Measurements from ENCODE around the gene NDUFA5. TPM values are rescaled to one million over a fixed set of nuclear protein-coding genes. Genes with fewer than 3 reads are reported as not detected.
A peak's percentile ranks its signal among the peaks of the same experiment; 100 is the strongest.

Gene NDUFA5
- total RNA-seq, 1 donor from 2014 or later = 30.1 TPM

GRCh38 chr7:123498031-123498430 lies 59.6 kb downstream of the NDUFA5 start:
- no peak for DNase-seq (ENCODE audit: low read depth)
- H3K4me3 ChIP-seq (ENCODE audit: low read depth, low read length) = no peak overlapping the region
- no peak for TF ChIP-seq CTCF (conservative IDR thresholded peaks at IDR 0.05; ENCODE audit: low read depth, low read length)

GRCh38 chr7:123494193-123494796 lies 63.3 kb downstream of the NDUFA5 start:
- no peak for DNase-seq (ENCODE audit: low read depth)
- TF ChIP-seq CTCF (conservative IDR thresholded peaks at IDR 0.05; ENCODE audit: low read depth, low read length) = peak; percentile 72

GRCh38 chr7:123492485-123492884 lies 65.1 kb downstream of the NDUFA5 start:
- no peak for TF ChIP-seq CTCF (conservative IDR thresholded peaks at IDR 0.05; ENCODE audit: low read depth, low read length)
- DNase-seq (ENCODE audit: low read depth) = no peak
- H3K4me3 ChIP-seq (ENCODE audit: low read depth, low read length) = no peak overlapping the region

More at GRCh38 chr7:123494193-123494796, 63.3 kb downstream of the NDUFA5 start:
- H3K4me3 ChIP-seq (ENCODE audit: low read depth, low read length) = no peak overlapping the region

Other genes with a start within 250 kb of the NDUFA5 start
- under 0.01 and 0.07 TPM in 2 replicates for gene IQUB, start 23.2 kb downstream of the NDUFA5 start, total RNA-seq
- not detected in 2 replicates for gene ASB15, start 44.0 kb upstream of the NDUFA5 start, total RNA-seq
- not detected in 2 replicates for gene LMOD2, start 98.0 kb upstream of the NDUFA5 start, total RNA-seq
- 15.6 and 20.4 TPM in 2 replicates for gene WASL, start 191.2 kb upstream of the NDUFA5 start, total RNA-seq